PC-3 (cell line): Measurements from ENCODE around the gene RNU1-3.
"Not testable (repeated sequence)": the region's sequence is repeated elsewhere in the genome, so short reads cannot be mapped to it uniquely, and the experiment has no call there.

Experiments used
- CTCF ChIP-seq: fragments of 300-600 bp; sonication (generic); conservative IDR thresholded peaks from 2 replicates; pipeline ENCODE4 v1.5.1; 2017; ENCODE audit warnings: antibody characterized with exemption, low read depth, mild to moderate bottlenecking, low read length
- EZH2 ChIP-seq: fragments of 300-600 bp; sonication (generic); IDR thresholded peaks from one replicate; pipeline ENCODE4 v1.6.1; 2017; ENCODE audit warnings: antibody characterized with exemption, mild to moderate bottlenecking, low read length; ENCODE audit not compliant: unreplicated experiment
- EZH2phosphoT487 ChIP-seq: fragments of 300-600 bp; sonication (generic); IDR thresholded peaks from 2 replicates; pipeline ENCODE4 v1.6.1; 2018; ENCODE audit warnings: mild to moderate bottlenecking, antibody characterized with exemption, low read length, borderline replicate concordance

- not testable (repeated sequence) for TF ChIP-seq EZH2, CTCF
- TF ChIP-seq EZH2phosphoT487: peak; percentile 98
These were observed 42.7 kb downstream of the RNU1-3 start for GRCh38 chr1:16623812-16624719.
